HCT116 (cell line): Measurements from ENCODE around the gene SUV39H2. TPM values are rescaled to one million over a fixed set of nuclear protein-coding genes. Genes with fewer than 3 reads are reported as not detected.

Experiments
- ATAC-seq: fragments of 200-7000 bp; cut with Tn5 transposase; 2 replicates; pipeline ENCODE4 v1.9.1; 2020; ENCODE audit warnings: mild to moderate bottlenecking, moderate library complexity
- BruUV-seq: library from RNA; stranded (reverse); fragments of 400-500 nt; replicated peaks from 2 replicates; lab custom pipeline; 2021; lab: Mats Ljungman, UMichigan
- CTCF ChIA-PET: fragments of 300-600 bp; sonication (Branson Sonifier 250); formaldehyde crosslinking; loops from one replicate; lab custom pipeline; 2021; ENCODE audit warnings: antibody characterized with exemption; lab: Charles Lee
- POLR2A ChIA-PET: fragments of 300-600, 350-600 bp; sonication (Branson Sonifier 250); formaldehyde crosslinking; loops from one replicate; lab custom pipeline; 2021; ENCODE audit warnings: antibody characterized with exemption; lab: Charles Lee
- RAD21 ChIA-PET, 2 experiments: fragments of 300-600 bp; sonication (Branson Sonifier 250); formaldehyde crosslinking; loops; one replicate each; lab custom pipeline; 2023; ENCODE audit warnings: low total read pairs in 2 of 2; ENCODE audit not compliant: uncharacterized antibody in 2 of 2, unreplicated experiment in 2 of 2, low non-redundant PET in 1 of 2; lab: Charles Lee
- DNase-seq: peaks from one replicate; pipeline ENCODE4 v3.0.0-alpha.2; 2010; ENCODE audit warnings: low read depth, low spot score
- H2AFZ ChIP-seq: fragments of 200-600 bp; shearing (Covaris generic), sonication (generic); 2 replicates; pipeline ENCODE4 v1.6.1; 2017; ENCODE audit warnings: low read depth, mixed run types, mixed read lengths, antibody characterized with exemption, low read length; ENCODE audit not compliant: poor library complexity, severe bottlenecking
- H3K27ac ChIP-seq: 2 replicates; pipeline ENCODE4 v1.5.1; 2012; ENCODE audit warnings: low read depth, low read length
- H3K27me3 ChIP-seq: fragments of 200-600 bp; sonication (generic); 2 replicates; pipeline ENCODE4 v1.6.1; 2016; ENCODE audit warnings: mixed run types, low read length, mixed read lengths; ENCODE audit not compliant: insufficient read depth
- H3K36me3 ChIP-seq, 2 experiments: fragments of 200-500 bp in 1 of 2; fragments of 200-600 bp in 1 of 2; sonication (Bioruptor generic) in 1 of 2; sonication (generic) in 1 of 2; 2 replicates each; pipeline versions ENCODE4 v1.5.1 to v1.6.1; 2014 to 2016; ENCODE audit warnings: low read length in 2 of 2, inconsistent platforms in 1 of 2, mixed read lengths in 1 of 2, mixed run types in 1 of 2; ENCODE audit not compliant: insufficient read depth in 2 of 2, control insufficient read depth in 1 of 2
- H3K4me1 ChIP-seq, 2 experiments: fragments of 200-600 bp in 1 of 2; sonication (generic) in 1 of 2; 2 replicates each; pipeline versions ENCODE4 v1.5.1 to v1.6.1; 2012 to 2017; ENCODE audit warnings: low read length in 2 of 2, inconsistent platforms in 1 of 2, mild to moderate bottlenecking in 1 of 2, mixed read lengths in 1 of 2, mixed run types in 1 of 2, moderate library complexity in 1 of 2; ENCODE audit not compliant: insufficient read depth in 2 of 2, control insufficient read depth in 1 of 2
- H3K4me2 ChIP-seq: fragments of 200-600 bp; sonication (generic); 2 replicates; pipeline ENCODE4 v1.6.1; 2017; ENCODE audit warnings: mixed run types, low read length, mixed read lengths
- H3K4me3 ChIP-seq, 2 experiments: fragments of 200-600 bp in 1 of 2; sonication (generic) in 1 of 2; replicated peaks in 1 of 2; 2 replicates each; pipeline ENCODE4 v1.5.1; 2011 to 2016; ENCODE audit warnings: low read length in 2 of 2, control low read depth in 1 of 2, low read depth in 1 of 2, mild to moderate bottlenecking in 1 of 2, mixed read lengths in 1 of 2, mixed run types in 1 of 2
- H3K79me2 ChIP-seq: fragments of 200-600 bp; sonication (generic); 2 replicates; pipeline ENCODE4 v1.6.1; 2017; ENCODE audit warnings: mild to moderate bottlenecking, mixed run types, low read length, moderate library complexity, mixed read lengths; ENCODE audit not compliant: insufficient read depth
- H3K9ac ChIP-seq: fragments of 200-600 bp; sonication (generic); 2 replicates; pipeline ENCODE4 v1.6.1; 2016; ENCODE audit warnings: low read length, mixed read lengths
- H3K9me2 ChIP-seq: fragments of 200-600 bp; sonication (generic), shearing (Covaris generic); 2 replicates; pipeline ENCODE4 v1.6.1; 2017; ENCODE audit warnings: mixed run types, mild to moderate bottlenecking, moderate library complexity; ENCODE audit not compliant: insufficient read depth
- H3K9me3 ChIP-seq, 2 experiments: fragments of 200-500 bp in 1 of 2; fragments of 200-600 bp in 1 of 2; sonication (Bioruptor generic) in 1 of 2; sonication (generic) in 1 of 2; 2 replicates each; pipeline ENCODE4 v1.6.1; 2014 to 2017; ENCODE audit warnings: low read length in 2 of 2, mixed read lengths in 2 of 2, inconsistent platforms in 1 of 2, low read depth in 1 of 2, mild to moderate bottlenecking in 1 of 2, mixed run types in 1 of 2, moderate library complexity in 1 of 2; ENCODE audit not compliant: control insufficient read depth in 1 of 2, insufficient read depth in 1 of 2
- H4K20me1 ChIP-seq: fragments of 200-600 bp; sonication (generic), shearing (Covaris generic); 2 replicates; pipeline ENCODE4 v1.6.1; 2017; ENCODE audit warnings: mixed run types, mild to moderate bottlenecking, moderate library complexity; ENCODE audit not compliant: insufficient read depth
- CBX3 ChIP-seq: IDR thresholded peaks from 2 replicates; pipeline ENCODE4 v1.6.1; 2012; ENCODE audit warnings: low read depth
- CEBPB ChIP-seq: IDR thresholded peaks from 2 replicates; pipeline ENCODE4 v1.6.1; 2012; ENCODE audit warnings: low read depth
- CTCF ChIP-seq, 3 experiments: fragments of 200-600 bp in 1 of 3; sonication (generic) in 1 of 3; IDR thresholded peaks in 2 of 3; conservative IDR thresholded peaks in 1 of 3; 2 replicates each; pipeline ENCODE4 v1.5.1; 2012 to 2017; ENCODE audit warnings: low read depth in 2 of 3, low read length in 2 of 3, antibody characterized with exemption in 1 of 3, borderline replicate concordance in 1 of 3, control low read depth in 1 of 3, mild to moderate bottlenecking in 1 of 3, mixed read lengths in 1 of 3, mixed run types in 1 of 3, moderate library complexity in 1 of 3; ENCODE audit not compliant: insufficient read depth in 1 of 3
- ELF1 ChIP-seq: IDR thresholded peaks from 2 replicates; pipeline ENCODE4 v1.6.1; 2012; ENCODE audit warnings: low read depth, borderline replicate concordance
- FOSL1 ChIP-seq: IDR thresholded peaks from 2 replicates; pipeline ENCODE4 v1.6.1; 2012; ENCODE audit warnings: low read depth
- MAX ChIP-seq: IDR thresholded peaks from 2 replicates; pipeline ENCODE4 v1.6.1; 2012
- POLR2AphosphoS5 ChIP-seq: IDR thresholded peaks from 2 replicates; pipeline ENCODE4 v1.6.1; 2011; ENCODE audit warnings: mild to moderate bottlenecking, low read depth, low read length, moderate library complexity
- SIN3A ChIP-seq: IDR thresholded peaks from 2 replicates; pipeline ENCODE4 v1.6.1; 2012; ENCODE audit warnings: low read depth
- SP1 ChIP-seq: IDR thresholded peaks from 2 replicates; pipeline ENCODE4 v1.6.1; 2012; ENCODE audit warnings: low read depth
- SRF ChIP-seq: IDR thresholded peaks from 2 replicates; pipeline ENCODE4 v1.6.1; 2012; ENCODE audit warnings: low read depth
- TCF7L2 ChIP-seq: IDR thresholded peaks from 2 replicates; pipeline ENCODE4 v1.7.0; 2011; ENCODE audit warnings: borderline replicate concordance, inconsistent platforms; ENCODE audit not compliant: insufficient read depth, insufficient read length; ENCODE audit errors: extremely low read depth
- YY1 ChIP-seq: IDR thresholded peaks from 2 replicates; pipeline ENCODE4 v1.6.1; 2011; ENCODE audit warnings: low read length, low read depth, moderate library complexity, mild to moderate bottlenecking; ENCODE audit not compliant: insufficient replicate concordance; ENCODE audit errors: extremely low read depth
- ZBTB33 ChIP-seq: IDR thresholded peaks from 2 replicates; pipeline ENCODE4 v1.6.1; 2011; ENCODE audit warnings: mild to moderate bottlenecking, low read length, moderate library complexity; ENCODE audit not compliant: insufficient replicate concordance; ENCODE audit errors: extremely low read depth
- ZFX ChIP-seq: fragments of 450-650 bp; IDR thresholded peaks from 2 replicates; pipeline ENCODE4 v1.6.1; 2017
- ZNF274 ChIP-seq: fragments of 200-500 bp; sonication (Bioruptor generic); IDR thresholded peaks from 2 replicates; pipeline ENCODE4 v1.6.1; 2014; ENCODE audit warnings: mild to moderate bottlenecking, low read depth, low read length, inconsistent platforms
- intact Hi-C: fragments of 100-400 bp; cut with micrococcal nuclease; formaldehyde crosslinking; loops from 2 replicates; pipeline ENCODE4 v1.10.0; 2022
- total RNA-seq: library from RNA; stranded (reverse); gene quantifications from one replicate; pipeline ENCODE4 v1.2.1, GENCODE V29; 2021; ENCODE audit not compliant: unreplicated experiment
- TF ChIP-seq, protein P1 (sequence below): IDR thresholded peaks from 2 replicates; pipeline ENCODE4 v1.6.1; 2012; ENCODE audit warnings: low read depth

The SUV39H2 gene
- total RNA-seq, 1 experiment from 2014 or later = 26.6 TPM

DNA sequence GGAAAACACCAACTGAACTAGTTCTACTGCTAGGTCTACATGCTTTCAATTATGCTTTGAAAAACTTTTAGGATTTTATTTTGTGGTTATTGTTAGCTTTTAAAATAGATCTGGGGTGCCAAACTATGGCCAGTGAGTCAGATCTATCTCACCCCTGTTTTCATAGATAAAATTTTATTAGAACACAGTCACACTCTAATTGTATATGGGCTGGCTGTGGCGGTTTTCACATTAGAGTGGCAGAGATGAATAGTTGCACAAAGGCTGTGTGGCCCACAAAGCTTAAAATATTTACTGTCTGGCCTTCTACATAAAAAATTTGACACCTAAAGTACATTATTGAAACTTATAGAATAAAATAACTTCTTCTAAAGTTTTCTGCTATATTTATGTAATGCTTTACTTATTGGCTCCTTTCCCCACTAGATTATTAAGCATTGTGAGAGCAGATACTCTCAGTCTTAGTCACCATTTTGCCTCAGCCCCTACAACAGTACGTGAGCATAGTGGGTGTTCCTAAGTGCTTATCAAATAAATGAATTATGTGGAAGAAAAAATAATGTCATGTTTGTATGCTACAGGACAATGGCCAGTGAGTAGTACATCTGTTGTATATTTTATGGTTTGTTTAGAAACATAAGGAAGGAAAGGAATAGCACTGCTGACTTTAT lies 5.4 kb upstream of the SUV39H2 start (continued):
- TF ChIP-seq, protein P1, sequence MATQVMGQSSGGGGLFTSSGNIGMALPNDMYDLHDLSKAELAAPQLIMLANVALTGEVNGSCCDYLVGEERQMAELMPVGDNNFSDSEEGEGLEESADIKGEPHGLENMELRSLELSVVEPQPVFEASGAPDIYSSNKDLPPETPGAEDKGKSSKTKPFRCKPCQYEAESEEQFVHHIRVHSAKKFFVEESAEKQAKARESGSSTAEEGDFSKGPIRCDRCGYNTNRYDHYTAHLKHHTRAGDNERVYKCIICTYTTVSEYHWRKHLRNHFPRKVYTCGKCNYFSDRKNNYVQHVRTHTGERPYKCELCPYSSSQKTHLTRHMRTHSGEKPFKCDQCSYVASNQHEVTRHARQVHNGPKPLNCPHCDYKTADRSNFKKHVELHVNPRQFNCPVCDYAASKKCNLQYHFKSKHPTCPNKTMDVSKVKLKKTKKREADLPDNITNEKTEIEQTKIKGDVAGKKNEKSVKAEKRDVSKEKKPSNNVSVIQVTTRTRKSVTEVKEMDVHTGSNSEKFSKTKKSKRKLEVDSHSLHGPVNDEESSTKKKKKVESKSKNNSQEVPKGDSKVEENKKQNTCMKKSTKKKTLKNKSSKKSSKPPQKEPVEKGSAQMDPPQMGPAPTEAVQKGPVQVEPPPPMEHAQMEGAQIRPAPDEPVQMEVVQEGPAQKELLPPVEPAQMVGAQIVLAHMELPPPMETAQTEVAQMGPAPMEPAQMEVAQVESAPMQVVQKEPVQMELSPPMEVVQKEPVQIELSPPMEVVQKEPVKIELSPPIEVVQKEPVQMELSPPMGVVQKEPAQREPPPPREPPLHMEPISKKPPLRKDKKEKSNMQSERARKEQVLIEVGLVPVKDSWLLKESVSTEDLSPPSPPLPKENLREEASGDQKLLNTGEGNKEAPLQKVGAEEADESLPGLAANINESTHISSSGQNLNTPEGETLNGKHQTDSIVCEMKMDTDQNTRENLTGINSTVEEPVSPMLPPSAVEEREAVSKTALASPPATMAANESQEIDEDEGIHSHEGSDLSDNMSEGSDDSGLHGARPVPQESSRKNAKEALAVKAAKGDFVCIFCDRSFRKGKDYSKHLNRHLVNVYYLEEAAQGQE = no peak

GRCh38 chr10:14875941-14876340 lies 2.7 kb upstream of the SUV39H2 start:
- Histone ChIP-seq H3K36me3 (peaks cover 0 to 4% of the 10 kb centered on the region in 2 experiments; a peak in 1 of 4 replicates), H2AFZ (no peak overlapping the region), H3K9me2 (no peaks in the 10 kb centered on the region), H3K27ac (no peak overlapping the region), H3K4me3 (no peak overlapping the region), H3K9ac (no peak overlapping the region), H3K9me3 (no peaks in the 10 kb centered on the region), H3K4me1 (peaks cover 9 to 24% of the 10 kb centered on the region in 2 experiments), H3K27me3 (no peaks in the 10 kb centered on the region), H3K4me2 (no peak overlapping the region), H3K79me2 (peaks cover 42% of the 10 kb centered on the region), H4K20me1 (no peaks in the 10 kb centered on the region)
- DNase-seq = no peak
- intact Hi-C loops = loop anchor here (5.0 kb wide), 2 partner anchors 39 to 231 kb away; partner anchors contain the start of genes CDNF, HSPA14 and MSANTD7
- CTCF ChIA-PET = no interaction called here
- no peak for TF ChIP-seq YY1
- no peak for TF ChIP-seq FOSL1
- no peak for TF ChIP-seq CEBPB
- TF ChIP-seq ZNF274 = no peak
- TF ChIP-seq SIN3A = no peak
- no peak for TF ChIP-seq MAX
- TF ChIP-seq POLR2AphosphoS5 = no peak
- no peak for TF ChIP-seq TCF7L2
- no peak for TF ChIP-seq CTCF (IDR thresholded peaks at IDR 0.05 in 2 of 3, conservative IDR thresholded peaks at IDR 0.05 in 1 of 3; ENCODE audit: borderline replicate concordance in 1 of 3, insufficient read depth in 1 of 3, low read depth in 2 of 3, low read length in 2 of 3)
- TF ChIP-seq SP1 = no peak
- TF ChIP-seq ELF1 = no peak
- no peak for TF ChIP-seq CBX3
- TF ChIP-seq ZBTB33 = no peak
- TF ChIP-seq ZFX = no peak
- TF ChIP-seq SRF = no peak
- no TSS peak for BruUV-seq
- ATAC-seq = no peak
- POLR2A ChIA-PET = no interaction called here
- RAD21 ChIA-PET = no interaction called here
